Urothelium cell line (cell line): ENCODE results near the gene CDK19.
"Not testable (repeated sequence)": the region's sequence is repeated elsewhere in the genome, so short reads cannot be mapped to it uniquely, and the experiment has no call there.

Experiments
- DNase-seq: peaks from one replicate; pipeline ENCODE4 v3.0.0; 2011; ENCODE audit warnings: low spot score, mixed read lengths
- FAIRE-seq: peaks from 2 replicates; lab custom pipeline; 2011; peaks lifted over from hg19 to GRCh38; lab: Jason Lieb, UNC

The CDK19 gene

GRCh38 chr6:110815411-110816409, at the start of gene CDK19:
Gene CDK19, minus strand, starts transcription at chr6:110815469. Its CDS starts 333 bp downstream, at chr6:110815136.
- DNase-seq (peak; percentile 90), FAIRE-seq (no peak)

DNA sequence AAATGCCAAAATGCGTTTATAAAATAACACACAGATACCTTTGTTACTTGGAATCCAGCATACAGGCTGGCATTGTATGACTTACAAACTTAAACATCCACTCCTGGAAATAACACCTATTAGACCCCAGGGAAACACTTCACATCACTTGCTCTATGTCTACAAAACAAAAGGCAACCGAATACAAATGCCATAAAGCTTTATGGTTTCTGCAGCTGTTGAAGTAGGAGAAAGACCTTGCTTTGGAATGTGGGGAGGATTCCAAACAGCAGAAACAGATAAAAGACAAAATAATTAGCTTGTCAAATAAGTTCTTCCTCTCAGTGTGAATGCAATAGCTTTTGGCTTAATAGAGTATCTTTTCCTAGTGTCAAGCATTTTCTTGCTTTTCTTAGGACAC, 49.6 kb upstream of the CDK19 start:
- FAIRE-seq (no peak), DNase-seq (no peak)

DNA sequence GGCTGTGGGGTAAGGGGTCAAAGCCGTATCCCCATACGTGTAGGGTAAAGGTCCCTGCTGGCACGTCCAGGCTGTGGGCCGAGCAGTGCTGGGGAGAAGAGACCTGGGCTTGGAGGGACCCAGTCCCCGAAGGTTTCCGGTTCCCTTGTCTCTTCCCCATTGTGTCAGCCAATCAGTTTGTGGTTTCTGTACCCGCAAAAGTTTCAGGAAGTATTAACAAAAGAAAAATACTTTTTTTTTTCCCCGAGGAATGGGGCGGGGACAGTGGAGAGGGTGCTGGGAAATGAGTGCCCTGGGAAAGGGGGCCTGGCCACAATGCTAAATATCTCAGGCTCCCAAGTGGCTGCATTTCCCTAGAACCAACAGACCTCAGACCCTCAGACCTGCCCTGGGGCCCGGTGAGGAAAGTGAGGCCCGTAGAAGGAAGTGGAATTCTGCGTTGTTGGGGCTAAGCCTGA, 44.1 kb upstream of the CDK19 start:
- DNase-seq (no peak), FAIRE-seq (no peak)

DNA sequence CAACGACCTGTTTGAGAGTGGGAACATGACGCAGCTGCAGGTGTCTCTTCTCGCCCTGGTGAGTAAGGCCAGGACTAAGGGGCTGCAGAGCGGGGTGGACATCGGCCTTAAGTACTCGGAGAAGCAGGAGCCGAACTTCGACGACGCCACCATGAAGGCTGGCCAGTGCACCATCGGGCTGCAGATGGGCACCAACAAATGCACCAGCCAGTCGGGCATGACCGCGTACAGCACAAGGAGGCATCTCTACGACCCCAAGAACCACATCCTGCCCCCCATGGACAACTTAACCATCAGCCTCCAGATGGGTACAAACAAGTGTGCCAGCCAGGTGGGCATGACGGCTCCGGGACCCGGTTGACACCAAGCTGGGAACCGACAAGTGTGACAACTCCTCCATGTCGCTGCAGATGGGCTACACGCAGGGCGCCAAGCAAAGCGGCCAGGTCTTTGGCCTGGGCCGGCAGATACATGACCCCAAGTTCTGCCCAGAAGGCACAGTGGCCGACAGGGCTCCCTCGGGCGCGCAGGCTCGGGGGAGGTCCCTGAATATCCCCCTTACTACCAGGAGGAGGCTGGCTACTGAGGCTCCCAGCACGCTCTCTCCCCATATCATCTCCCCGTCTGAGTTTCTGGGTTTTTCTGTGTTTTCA, 43.4 kb upstream of the CDK19 start:
- FAIRE-seq, result no peak

DNA sequence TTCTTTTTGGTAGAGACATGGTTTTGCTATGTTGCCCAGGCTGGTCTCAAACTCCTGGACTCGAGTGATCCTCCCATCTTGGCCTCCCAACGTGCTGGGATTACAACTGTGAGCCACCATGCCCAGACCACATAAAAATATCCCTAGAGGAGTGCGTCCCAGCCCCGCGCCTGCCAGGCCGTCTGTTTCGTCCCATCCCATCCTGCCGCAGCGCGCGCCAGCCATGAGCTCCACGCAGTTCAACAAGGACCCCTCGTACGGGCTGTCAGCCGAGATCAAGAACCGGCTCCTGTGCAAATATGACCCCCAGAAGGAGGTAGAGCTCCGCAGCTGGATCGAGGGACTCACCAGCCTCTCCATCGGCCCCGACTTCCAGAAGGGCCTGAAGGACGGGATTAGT, 42.7 kb upstream of the CDK19 start:
- FAIRE-seq, result no peak
- DNase-seq, result no peak

More for the DNA sequence above, 43.4 kb upstream of the CDK19 start:
- DNase-seq, result no peak

DNA sequence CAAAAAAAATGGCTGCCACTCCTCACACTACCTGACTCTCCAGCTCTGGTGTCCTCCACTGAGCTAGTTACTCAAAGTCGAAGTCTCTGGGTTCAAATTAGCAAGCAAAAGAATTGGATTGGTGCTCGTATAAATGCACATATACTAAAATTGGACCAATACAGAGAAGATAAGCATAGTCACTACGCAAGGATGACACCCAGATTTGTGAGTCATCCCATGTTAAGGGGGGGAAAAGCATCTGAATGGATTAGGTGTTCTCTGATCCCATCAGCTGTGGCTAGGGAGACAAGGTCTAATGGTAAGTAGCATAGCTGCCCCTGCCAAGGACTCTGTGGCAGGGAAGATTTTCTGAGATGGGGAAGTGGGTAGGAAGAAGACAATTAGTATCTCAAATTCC, 41.0 kb upstream of the CDK19 start:
- FAIRE-seq (no peak), DNase-seq (no peak)

DNA sequence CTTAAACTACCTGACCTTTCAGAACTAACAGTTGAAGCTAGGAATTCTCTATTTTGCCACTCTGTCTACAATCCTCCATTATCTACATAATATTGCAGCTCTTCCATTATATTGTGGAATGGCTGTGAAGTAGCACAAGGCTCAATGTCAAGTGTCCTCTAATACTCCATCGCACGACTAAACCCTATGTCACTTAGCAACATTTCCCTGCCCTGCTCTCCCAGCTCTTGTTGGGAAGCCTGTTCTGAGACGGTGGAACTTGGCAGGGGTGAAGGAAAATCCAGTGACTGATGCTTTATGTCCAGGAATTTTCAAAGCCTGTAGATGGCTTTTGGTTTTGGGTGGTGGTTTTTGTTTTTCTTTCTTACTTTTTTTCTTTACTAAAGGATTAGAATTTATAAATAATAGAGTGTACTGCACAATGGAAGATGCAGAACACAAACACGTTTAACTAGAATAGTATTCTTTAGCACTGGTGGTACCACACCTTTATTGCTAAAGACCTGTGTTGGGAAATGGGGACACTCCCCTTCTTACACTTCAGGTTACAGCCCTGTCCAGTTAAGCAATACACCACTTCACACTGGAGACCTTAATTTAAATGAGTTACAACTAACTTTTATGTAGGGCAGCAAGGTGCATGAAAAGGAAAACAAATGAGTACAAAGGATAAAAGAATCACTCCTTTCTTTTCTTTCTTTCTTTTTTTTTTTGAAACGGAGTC, 38.6 kb upstream of the CDK19 start:
- no peak for FAIRE-seq

DNA sequence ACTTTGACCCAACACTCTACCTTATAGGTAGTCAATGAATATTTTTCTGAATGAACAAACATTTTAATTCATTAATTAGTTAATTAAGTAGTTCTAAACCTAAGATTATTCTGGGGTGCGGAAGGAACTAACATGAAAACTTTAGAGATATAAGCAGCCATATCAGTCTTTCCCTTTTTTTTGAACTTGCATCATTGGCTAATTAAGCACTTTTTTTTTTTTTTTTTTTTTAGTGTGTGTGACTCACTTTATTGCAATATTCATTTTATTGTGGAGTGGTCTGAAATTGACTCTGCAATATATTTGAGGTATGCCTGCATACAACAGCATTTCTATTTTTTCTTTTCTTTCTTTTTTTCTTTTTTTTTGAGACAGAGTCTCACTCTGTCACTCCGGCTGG, 37.5 kb upstream of the CDK19 start:
- DNase-seq (no peak), FAIRE-seq (no peak)

More for the DNA sequence above, 38.6 kb upstream of the CDK19 start:
- no peak for DNase-seq

GRCh38 chr6:110849781-110850180, 34.5 kb upstream of the CDK19 start:
- FAIRE-seq, result no peak

DNA sequence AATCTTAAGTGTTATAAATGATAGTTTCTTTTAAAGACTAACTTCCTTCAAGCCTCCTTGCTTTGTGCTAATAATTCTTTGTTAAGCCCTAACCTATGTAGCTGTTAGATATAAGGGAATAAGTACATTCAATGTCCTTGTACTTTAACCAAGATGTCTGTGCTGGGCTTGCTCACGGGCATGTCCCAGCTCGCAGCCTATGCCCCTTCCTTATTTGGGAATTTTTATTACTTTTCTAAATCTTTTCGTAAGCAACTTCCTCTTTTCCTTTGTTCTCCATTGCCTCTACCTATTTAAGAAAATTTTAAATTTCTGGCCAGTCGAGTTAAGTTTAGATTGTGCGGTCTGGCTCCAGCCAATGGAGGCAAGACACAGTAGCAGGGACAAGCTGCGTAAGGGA, 26.0 kb upstream of the CDK19 start:
- FAIRE-seq, result no peak
- DNase-seq, result no peak

More at GRCh38 chr6:110849781-110850180, 34.5 kb upstream of the CDK19 start:
- DNase-seq, result no peak

DNA sequence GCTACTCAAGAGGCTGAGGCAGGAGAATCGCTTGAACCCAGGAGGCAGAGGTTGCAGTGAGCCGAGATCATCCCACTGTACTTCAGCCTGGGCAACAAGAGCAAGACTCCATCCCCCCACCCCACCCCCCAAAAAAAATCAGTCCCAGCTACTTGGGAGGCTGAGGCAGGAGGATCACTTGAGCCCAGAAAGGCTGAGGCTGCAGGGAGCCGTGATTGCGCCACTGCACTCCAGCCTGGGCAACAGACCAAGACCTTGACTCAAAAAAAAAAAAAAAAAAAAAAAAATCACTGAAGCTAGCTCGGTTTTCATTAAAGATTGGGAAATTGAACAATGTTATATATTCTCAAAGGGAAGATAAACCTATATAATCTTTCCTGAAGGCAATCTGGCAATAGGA, 20.5 kb upstream of the CDK19 start:
- not testable (repeated sequence) for DNase-seq, FAIRE-seq

DNA sequence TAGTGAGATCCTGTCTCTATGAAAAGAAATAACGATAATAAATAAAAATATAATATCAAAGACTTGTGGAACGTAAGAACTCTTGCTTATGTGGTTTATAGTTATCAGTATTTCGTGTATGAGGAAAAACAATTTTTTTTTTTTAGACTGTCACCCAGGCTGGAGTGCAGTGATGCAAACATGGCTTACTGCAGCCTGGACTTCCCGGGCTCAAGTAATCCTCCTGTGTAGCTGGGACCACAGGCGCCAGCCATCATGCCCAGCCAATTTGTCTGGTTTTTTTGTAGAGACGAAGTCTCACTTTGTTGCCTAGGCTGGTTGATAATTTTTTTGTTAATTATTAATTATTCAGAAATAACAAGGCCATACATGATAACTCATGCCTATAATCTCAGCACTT, 18.6 kb upstream of the CDK19 start:
- FAIRE-seq, result no peak

DNA sequence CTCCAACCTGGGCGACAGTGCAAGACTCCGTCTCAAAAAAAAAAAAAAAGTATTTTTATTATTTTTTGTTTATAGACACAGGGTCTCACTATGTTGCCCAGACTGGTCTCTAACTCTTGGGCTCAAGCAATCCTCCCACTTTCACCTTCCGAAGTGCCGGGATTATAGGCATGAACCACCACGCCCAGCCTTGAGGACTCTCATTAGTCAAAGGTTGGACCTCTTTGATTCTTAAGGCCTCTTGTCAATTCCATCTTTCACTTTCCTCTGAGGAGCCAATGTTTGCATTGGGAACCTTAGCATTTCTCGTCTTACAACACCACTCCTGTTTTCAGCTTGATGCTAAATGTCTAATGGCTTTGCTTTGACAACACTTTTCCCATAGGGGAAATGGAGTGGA, 16.1 kb upstream of the CDK19 start:
- DNase-seq (no peak), FAIRE-seq (no peak)

More for the DNA sequence above, 18.6 kb upstream of the CDK19 start:
- DNase-seq, result no peak

DNA sequence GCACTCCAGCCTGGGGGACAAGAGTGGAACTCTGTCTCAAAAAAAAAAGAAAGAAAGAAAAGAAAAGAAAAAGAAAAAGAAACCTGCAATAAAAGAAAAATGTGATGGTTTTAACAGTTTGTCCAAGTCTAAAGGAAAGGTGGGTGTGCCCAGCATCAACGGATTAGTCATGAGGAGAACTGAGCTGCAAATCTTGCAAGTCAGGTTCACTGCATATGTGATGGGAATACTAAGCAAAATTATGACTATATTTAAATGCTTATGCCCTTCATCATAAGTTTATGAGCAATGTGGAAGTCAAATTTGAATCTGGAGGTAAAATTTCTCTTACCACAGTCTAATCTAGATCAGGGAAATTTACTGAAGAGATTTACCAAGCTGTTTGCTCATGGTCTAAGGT, 13.1 kb upstream of the CDK19 start:
- DNase-seq (no peak), FAIRE-seq (no peak)

- FAIRE-seq (no peak), DNase-seq (no peak)
Observed at GRCh38 chr6:110826236-110827129, 11.2 kb upstream of the CDK19 start.

- FAIRE-seq, result no peak
- DNase-seq, result no peak
Observed at GRCh38 chr6:110823146-110823545, 7.9 kb upstream of the CDK19 start.

- FAIRE-seq, result no peak
- no peak for DNase-seq
Observed at GRCh38 chr6:110822249-110822648, 7.0 kb upstream of the CDK19 start.

DNA sequence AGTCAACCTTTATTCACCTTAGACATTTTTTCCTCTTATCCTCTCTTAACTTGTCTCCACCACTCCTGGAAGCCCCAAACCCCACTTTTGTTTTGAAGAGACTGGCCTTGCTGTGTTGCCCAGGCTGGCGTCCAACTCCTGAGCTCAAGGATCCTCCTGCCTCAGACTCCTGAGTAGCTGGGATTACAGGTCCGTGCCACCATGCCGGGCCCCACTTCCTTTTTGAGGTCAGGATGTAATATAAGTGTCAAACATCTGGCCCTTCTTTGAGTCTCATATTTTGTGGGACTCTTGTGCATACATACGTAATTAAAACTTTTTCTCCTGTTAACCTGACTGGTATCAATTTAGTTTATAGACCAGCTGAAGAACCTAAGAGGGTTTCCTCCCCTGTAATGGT, 1.4 kb upstream of the CDK19 start:
- DNase-seq (no peak), FAIRE-seq (no peak)

DNA sequence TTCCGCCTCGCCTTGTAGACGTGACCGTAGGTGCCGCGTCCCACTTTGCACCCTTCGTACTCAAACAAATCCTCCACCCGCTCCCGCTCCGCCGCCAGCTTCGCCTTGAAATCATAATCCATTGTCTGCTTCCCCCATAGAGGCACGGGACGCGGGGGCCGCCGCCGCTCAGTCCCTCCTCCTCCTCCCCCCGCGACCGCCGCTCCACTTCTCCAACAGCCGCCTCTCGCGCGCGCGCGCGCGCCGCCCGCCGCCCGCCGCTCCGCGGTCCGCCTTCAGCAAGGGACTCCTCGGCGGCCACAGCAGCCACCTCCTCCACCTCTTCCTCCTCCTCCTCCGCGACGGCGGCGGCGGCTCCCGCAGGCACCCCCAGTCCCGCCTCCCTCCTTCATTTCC, 256 bp downstream of the CDK19 start:
- FAIRE-seq (no peak), DNase-seq (no peak)
